Loucy (cell line): ENCODE results near the gene OPRL1.

ENCODE experiments used
- H2AFZ ChIP-seq: fragments of 200-600 bp; sonication (generic); 2 replicates; pipeline ENCODE4 v1.6.0; 2016; ENCODE audit warnings: antibody characterized with exemption, mild to moderate bottlenecking, low read length, moderate library complexity
- H3F3A ChIP-seq: fragments of 200-600 bp; 2 replicates; pipeline ENCODE4 v1.6.0; 2016; ENCODE audit warnings: antibody characterized with exemption, low read depth, mild to moderate bottlenecking
- H3K27me3 ChIP-seq: fragments of 200-600 bp; sonication (generic); 2 replicates; pipeline ENCODE4 v1.6.1; 2014; ENCODE audit warnings: low read length, mild to moderate bottlenecking; ENCODE audit not compliant: insufficient read depth, poor library complexity, severe bottlenecking
- H3K36me3 ChIP-seq: fragments of 200-600 bp; sonication (generic); 2 replicates; pipeline ENCODE4 v1.6.1; 2016; ENCODE audit warnings: low read length; ENCODE audit not compliant: insufficient read depth
- H3K4me1 ChIP-seq: fragments of 200-600 bp; sonication (generic); 2 replicates; pipeline ENCODE4 v1.5.1; 2014; ENCODE audit warnings: low read length, mild to moderate bottlenecking; ENCODE audit not compliant: insufficient read depth, poor library complexity, severe bottlenecking
- H3K4me2 ChIP-seq: fragments of 200-600 bp; sonication (generic); 2 replicates; pipeline ENCODE4 v1.6.0; 2014; ENCODE audit warnings: antibody characterized with exemption, low read length, low read depth, mild to moderate bottlenecking; ENCODE audit not compliant: poor library complexity, severe bottlenecking
- H3K4me3 ChIP-seq: fragments of 200-600 bp; sonication (generic); 2 replicates; pipeline ENCODE4 v1.5.1; 2014; ENCODE audit warnings: low read length, mild to moderate bottlenecking, mixed read lengths; ENCODE audit not compliant: poor library complexity, severe bottlenecking
- H3K79me2 ChIP-seq: fragments of 200-600 bp; sonication (generic); 2 replicates; pipeline ENCODE4 v1.6.1; 2014; ENCODE audit warnings: low read length; ENCODE audit not compliant: insufficient read depth
- H3K9ac ChIP-seq: fragments of 200-600 bp; sonication (generic); 2 replicates; pipeline ENCODE4 v1.6.0; 2014; ENCODE audit warnings: mild to moderate bottlenecking, low read depth, low read length, moderate library complexity; ENCODE audit not compliant: poor library complexity, severe bottlenecking
- H3K9me2 ChIP-seq: fragments of 200-600 bp; sonication (generic); replicated peaks from 2 replicates; pipeline ENCODE4 v1.6.1; 2016; ENCODE audit warnings: low read depth, low read length, mixed read lengths
- H3K9me3 ChIP-seq: fragments of 200-600 bp; sonication (generic); 2 replicates; pipeline ENCODE4 v1.6.1; 2014; ENCODE audit warnings: mild to moderate bottlenecking, antibody characterized with exemption, low read length, low read depth; ENCODE audit not compliant: insufficient read depth
- H4K20me1 ChIP-seq: fragments of 200-600 bp; sonication (generic); 2 replicates; pipeline ENCODE4 v1.6.0; 2014; ENCODE audit warnings: antibody characterized with exemption, low read length, mild to moderate bottlenecking; ENCODE audit not compliant: insufficient read depth, poor library complexity, severe bottlenecking
- EZH2phosphoT487 ChIP-seq: fragments of 200-600 bp; IDR thresholded peaks from 2 replicates; pipeline ENCODE4 v1.6.1; 2018; ENCODE audit warnings: antibody characterized with exemption, mild to moderate bottlenecking, moderate library complexity, borderline replicate concordance
- TF ChIP-seq, protein P1 (sequence below): fragments of 200-600 bp; sonication (generic); conservative IDR thresholded peaks from 2 replicates; pipeline ENCODE4 v1.5.1; 2014; ENCODE audit warnings: mild to moderate bottlenecking, antibody characterized with exemption, low read length

OPRL1 gene

DNA sequence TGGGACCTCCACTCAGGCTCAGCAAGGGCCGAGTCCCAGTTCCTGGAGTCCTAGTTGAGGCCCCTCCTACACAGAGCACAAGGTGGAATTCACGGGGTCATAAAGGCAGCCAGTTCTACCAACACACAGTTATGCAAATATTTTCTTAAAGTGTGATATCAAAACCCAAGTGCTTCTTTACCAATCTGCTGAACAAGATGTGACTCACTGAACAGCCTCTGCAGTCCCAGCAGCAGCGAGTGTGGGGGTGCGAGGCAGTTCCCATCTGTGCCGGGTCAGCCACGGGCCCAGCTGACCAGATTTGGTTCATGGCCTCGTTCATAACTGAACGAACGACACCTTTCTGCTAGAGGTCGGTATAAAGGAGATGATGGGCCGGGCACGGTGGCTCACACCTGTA is 21.3 kb upstream of the OPRL1 start:
- no peaks in the 10 kb centered on the region for H3K9me2 ChIP-seq
- H3K9me3 ChIP-seq: no peaks in the 10 kb centered on the region
- no peaks in the 10 kb centered on the region for H4K20me1 ChIP-seq
- H3K27me3 ChIP-seq: no peaks in the 10 kb centered on the region
- H3K9ac ChIP-seq: no peak overlapping the region
- H3K79me2 ChIP-seq: peaks cover 5% of the 10 kb centered on the region; the same call in 1 of the 2 replicates
- H2AFZ ChIP-seq: no peak overlapping the region
- H3K4me2 ChIP-seq: no peak overlapping the region
- no peaks in the 10 kb centered on the region for H3K36me3 ChIP-seq
- H3K4me3 ChIP-seq: no peak overlapping the region
- peaks cover 21% of the 10 kb centered on the region for H3K4me1 ChIP-seq
- no peaks in the 10 kb centered on the region for H3F3A ChIP-seq
- TF ChIP-seq, protein P1, sequence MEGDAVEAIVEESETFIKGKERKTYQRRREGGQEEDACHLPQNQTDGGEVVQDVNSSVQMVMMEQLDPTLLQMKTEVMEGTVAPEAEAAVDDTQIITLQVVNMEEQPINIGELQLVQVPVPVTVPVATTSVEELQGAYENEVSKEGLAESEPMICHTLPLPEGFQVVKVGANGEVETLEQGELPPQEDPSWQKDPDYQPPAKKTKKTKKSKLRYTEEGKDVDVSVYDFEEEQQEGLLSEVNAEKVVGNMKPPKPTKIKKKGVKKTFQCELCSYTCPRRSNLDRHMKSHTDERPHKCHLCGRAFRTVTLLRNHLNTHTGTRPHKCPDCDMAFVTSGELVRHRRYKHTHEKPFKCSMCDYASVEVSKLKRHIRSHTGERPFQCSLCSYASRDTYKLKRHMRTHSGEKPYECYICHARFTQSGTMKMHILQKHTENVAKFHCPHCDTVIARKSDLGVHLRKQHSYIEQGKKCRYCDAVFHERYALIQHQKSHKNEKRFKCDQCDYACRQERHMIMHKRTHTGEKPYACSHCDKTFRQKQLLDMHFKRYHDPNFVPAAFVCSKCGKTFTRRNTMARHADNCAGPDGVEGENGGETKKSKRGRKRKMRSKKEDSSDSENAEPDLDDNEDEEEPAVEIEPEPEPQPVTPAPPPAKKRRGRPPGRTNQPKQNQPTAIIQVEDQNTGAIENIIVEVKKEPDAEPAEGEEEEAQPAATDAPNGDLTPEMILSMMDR: no peak
- TF ChIP-seq EZH2phosphoT487: no peak

DNA sequence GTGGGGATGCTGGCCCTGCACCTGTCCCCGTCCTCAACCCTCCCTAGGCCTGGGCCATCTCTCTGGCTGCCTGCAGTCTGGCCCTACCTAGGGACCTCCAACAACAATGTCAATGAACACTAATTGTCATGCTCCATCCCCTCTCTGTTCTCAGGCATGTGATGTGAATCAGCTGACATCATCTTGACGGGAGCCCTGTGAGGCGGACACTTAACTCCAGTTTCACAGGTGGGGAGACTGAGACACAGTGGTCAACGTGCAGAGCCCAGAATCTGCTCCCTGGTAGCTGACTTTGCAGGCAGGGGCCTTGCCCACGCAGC is 17.6 kb upstream of the OPRL1 start:
- Histone ChIP-seq H3K36me3 (no peaks in the 10 kb centered on the region), H3K9me3 (no peaks in the 10 kb centered on the region), H3K9ac (peak overlapping the region; percentile 80), H4K20me1 (no peaks in the 10 kb centered on the region), H3K79me2 (peaks cover 15% of the 10 kb centered on the region; the same call in 1 of the 2 replicates), H3K4me3 (peak overlapping the region; percentile 95), H3K4me2 (peak overlapping the region; percentile 83), H3K9me2 (no peaks in the 10 kb centered on the region), H2AFZ (peak overlapping the region; percentile 91; the same call in 1 of the 2 replicates), H3F3A (no peaks in the 10 kb centered on the region), H3K27me3 (no peaks in the 10 kb centered on the region), H3K4me1 (peaks cover 45% of the 10 kb centered on the region)
- no peak for TF ChIP-seq EZH2phosphoT487
- TF ChIP-seq, protein P1: no peak

DNA sequence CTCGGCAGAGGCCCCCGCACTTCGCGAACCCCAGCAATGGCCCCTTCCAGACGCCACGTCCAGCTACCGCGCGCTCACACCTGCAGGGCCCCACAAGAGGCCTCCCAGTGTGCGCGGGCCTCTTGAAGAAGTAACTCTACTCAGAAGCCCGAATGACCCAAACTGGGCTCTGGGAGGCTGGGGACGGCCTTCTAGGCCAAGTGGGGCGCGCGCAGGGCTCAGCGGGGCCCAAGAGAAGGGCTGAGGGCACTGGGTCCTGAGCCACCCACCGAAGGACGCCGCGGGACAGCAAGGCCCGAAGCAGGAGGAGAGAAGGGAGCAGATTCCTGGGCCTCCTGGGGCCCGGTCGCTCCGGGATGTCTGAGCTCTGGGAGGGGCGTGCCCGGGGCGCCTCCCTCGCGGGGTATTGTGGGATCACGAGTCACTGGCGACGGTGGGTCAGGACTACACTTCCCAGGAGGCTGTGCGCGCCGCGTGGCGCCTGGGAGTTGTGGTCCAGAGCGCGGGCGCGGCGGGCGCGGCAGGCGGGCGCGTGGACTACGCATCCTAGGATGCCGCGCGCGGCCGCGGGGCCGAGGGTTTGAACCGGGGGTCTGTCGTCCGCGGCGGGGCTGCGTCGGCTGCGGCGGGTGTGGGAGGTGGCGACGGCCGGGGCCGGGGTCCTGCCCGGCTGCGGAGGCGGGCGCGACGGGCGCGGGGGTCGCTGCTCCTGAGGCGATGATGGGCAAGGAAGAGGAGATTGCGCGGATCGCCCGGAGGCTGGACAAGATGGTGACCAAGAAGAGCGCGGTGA is 17.1 kb upstream of the OPRL1 start, which contains the start of gene TCEA2:
Gene TCEA2 (plus strand): TSS at position 603 of the 793 bp plus-strand sequence. CDS start 115 bp downstream, at position 718.
- H3K9me3 ChIP-seq: no peaks in the 10 kb centered on the region
- peaks cover 44% of the 10 kb centered on the region for H3K4me1 ChIP-seq
- H3K36me3 ChIP-seq: no peaks in the 10 kb centered on the region
- H2AFZ ChIP-seq: peak within 1 kb of the TSS; percentile 91
- H3K9me2 ChIP-seq: no peaks in the 10 kb centered on the region
- TF ChIP-seq, protein P1: no peak
- TF ChIP-seq EZH2phosphoT487: no peak
- H3K4me2 ChIP-seq: peak within 1 kb of the TSS; percentile 83
- H3K4me3 ChIP-seq: peak within 1 kb of the TSS; percentile 95
- H3K9ac ChIP-seq: peak within 1 kb of the TSS; percentile 94
- H3K27me3 ChIP-seq: no peaks in the 10 kb centered on the region
- no peaks in the 10 kb centered on the region for H4K20me1 ChIP-seq
- no peaks in the 10 kb centered on the region for H3F3A ChIP-seq
- H3K79me2 ChIP-seq: peaks cover 15% of the 10 kb centered on the region; the same call in 1 of the 2 replicates
